Mucosa of descending colon (tissue), 3 donors: Measurements from ENCODE around the gene ESPL1. TPM values are rescaled to one million over a fixed set of nuclear protein-coding genes. Genes with fewer than 3 reads are reported as not detected.
A peak's percentile ranks its signal among the peaks of the same experiment; 100 is the strongest.

Source experiments
- ATAC-seq: fragments of 200-7000 bp; cut with Tn5 transposase; one replicate; pipeline ENCODE4 v1.9.1; 2020; ENCODE audit warnings: mild to moderate bottlenecking, moderate library complexity
- DNase-seq, 3 donors: peaks; one replicate each; pipeline ENCODE4 v3.0.0-alpha.2; 2020
- H3K36me3 ChIP-seq: fragments of 200-600 bp; one replicate; pipeline ENCODE4 v1.8.0; 2021; ENCODE audit warnings: low read depth, mild to moderate bottlenecking
- H3K4me1 ChIP-seq: fragments of 200-600 bp; one replicate; pipeline ENCODE4 v1.8.0; 2021; ENCODE audit warnings: low read depth, mild to moderate bottlenecking
- H3K4me3 ChIP-seq: fragments of 200-600 bp; one replicate; pipeline ENCODE4 v1.8.0; 2021; ENCODE audit warnings: mild to moderate bottlenecking
- H3K9me3 ChIP-seq: fragments of 200-600 bp; one replicate; pipeline ENCODE4 v1.8.0; 2021; ENCODE audit warnings: mild to moderate bottlenecking
- CTCF ChIP-seq: fragments of 200-600 bp; IDR thresholded peaks from one replicate; pipeline ENCODE4 v1.8.0; 2022; ENCODE audit warnings: antibody characterized with exemption, mild to moderate bottlenecking
- intact Hi-C, 2 donors: fragments of 100-400 bp; cut with DNase I in 1 of 2; cut with micrococcal nuclease in 1 of 2; formaldehyde crosslinking; loops; one replicate each; pipeline versions ENCODE4 v1.11.0 to v1.11.1; 2022; cut with DNase I, micrococcal nuclease
- total RNA-seq, 3 donors: library from RNA; stranded (reverse); fragmentation: NEBNext Ultra II Directional in 2 of 3; extraction: Animal tissue kit (Norgen Biotek cat#: 25700) in 2 of 3; gene quantifications; one replicate each; pipeline versions ENCODE4 v1.2.1 to v1.2.4, GENCODE V29; 2021 to 2023
- donor health status: DM: no; HTN: no; CAD: no; lungs with moderate emphysema.
- donor health status: DM: no; HTN: no; CAD: no.
- donor health status: DM: no; HTN: yes; CAD: no.

Gene ESPL1
- total RNA-seq, 3 donors from 2014 or later = 4.5 to 13.1 (median 5.8) TPM

- H3K9me3 ChIP-seq = no peaks in the 10 kb centered on the region
- no peaks in the 10 kb centered on the region for H3K36me3 ChIP-seq
- intact Hi-C loops = no loop called here
- H3K4me3 ChIP-seq = peak overlapping the region; percentile 59
- no peak for DNase-seq
- no peak for TF ChIP-seq CTCF
- H3K4me1 ChIP-seq = peaks cover 21% of the 10 kb centered on the region
- ATAC-seq = no peak
Observed at GRCh38 chr12:53300187-53300586, 32.1 kb downstream of the ESPL1 start.

DNA sequence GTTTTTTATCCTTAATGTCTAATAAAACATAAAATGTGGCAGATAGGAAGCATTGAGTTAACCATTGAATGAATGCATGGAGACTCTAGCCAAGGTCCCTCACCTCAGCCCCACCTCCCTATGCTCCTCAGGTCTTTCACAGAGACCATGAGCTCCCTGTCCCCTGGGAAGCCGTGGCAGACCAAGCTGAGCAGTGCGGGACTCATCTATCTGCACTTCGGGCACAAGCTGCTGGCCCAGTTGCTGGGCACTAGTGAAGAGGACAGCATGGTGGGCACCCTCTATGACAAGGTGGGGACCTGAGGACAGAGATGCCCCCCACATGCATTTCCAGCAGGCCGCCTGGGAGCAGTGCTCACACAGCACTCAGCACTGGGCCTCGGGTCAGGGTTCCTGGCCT is 34.8 kb downstream of the ESPL1 start:
- peaks cover 14% of the 10 kb centered on the region for H3K4me1 ChIP-seq
- ATAC-seq (no peak), DNase-seq (no peak)
- no peak for TF ChIP-seq CTCF
- H3K4me3 ChIP-seq = no peak overlapping the region
- no peaks in the 10 kb centered on the region for H3K9me3 ChIP-seq
- intact Hi-C loops = no loop called here
- peaks cover 7% of the 10 kb centered on the region for H3K36me3 ChIP-seq

DNA sequence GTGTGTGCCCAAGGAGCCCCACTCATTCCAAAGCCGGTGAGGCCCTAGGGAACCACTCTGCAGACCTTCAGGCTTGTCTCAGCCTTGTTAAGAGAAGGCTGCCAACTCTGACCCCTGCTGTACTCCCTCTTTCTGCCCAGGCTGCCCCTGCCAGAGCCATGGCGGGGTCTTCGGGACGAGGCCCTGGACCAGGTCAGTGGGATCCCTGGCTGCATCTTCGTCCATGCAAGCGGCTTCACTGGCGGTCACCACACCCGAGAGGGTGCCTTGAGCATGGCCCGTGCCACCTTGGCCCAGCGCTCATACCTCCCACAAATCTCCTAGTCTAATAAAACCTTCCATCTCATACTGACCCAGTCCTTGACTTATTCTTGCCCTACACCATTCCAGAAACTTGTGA is 38.7 kb downstream of the ESPL1 start:
- ATAC-seq = no peak
- no peaks in the 10 kb centered on the region for H3K4me1 ChIP-seq
- no peak overlapping the region for H3K4me3 ChIP-seq
- TF ChIP-seq CTCF = no peak
- intact Hi-C loops = no loop called here
- no peaks in the 10 kb centered on the region for H3K9me3 ChIP-seq
- no peak for DNase-seq
- H3K36me3 ChIP-seq = peaks cover 8% of the 10 kb centered on the region

- Histone ChIP-seq H3K9me3 (no peaks in the 10 kb centered on the region), H3K4me3 (no peak overlapping the region), H3K4me1 (no peaks in the 10 kb centered on the region), H3K36me3 (peaks cover 8% of the 10 kb centered on the region)
- DNase-seq (no peak), ATAC-seq (no peak)
- TF ChIP-seq CTCF = no peak
- intact Hi-C loops = no loop called here
Observed at GRCh38 chr12:53308276-53308675, 40.2 kb downstream of the ESPL1 start.

DNA sequence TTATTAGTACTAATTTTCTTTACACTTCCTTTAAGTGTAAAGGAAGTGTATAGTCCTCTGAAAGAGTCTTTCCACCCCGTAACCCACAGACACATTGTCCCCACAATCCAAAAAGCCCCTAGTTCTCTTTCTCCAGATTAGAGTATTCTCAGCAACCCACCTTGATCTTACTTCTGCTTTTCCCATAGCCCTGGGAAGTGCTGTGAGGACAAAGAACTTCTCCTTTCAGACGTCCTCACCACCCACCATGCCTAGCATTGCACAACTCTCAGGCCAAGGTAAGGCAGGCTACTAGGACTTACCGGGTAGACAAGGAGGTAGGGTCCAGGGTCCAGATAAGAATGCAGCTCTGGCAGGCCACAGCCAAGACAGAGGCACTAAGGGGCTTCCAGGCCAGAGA is 45.9 kb downstream of the ESPL1 start:
- Histone ChIP-seq H3K4me1 (no peaks in the 10 kb centered on the region), H3K36me3 (no peaks in the 10 kb centered on the region), H3K9me3 (no peaks in the 10 kb centered on the region), H3K4me3 (no peak overlapping the region)
- intact Hi-C loops = no loop called here
- TF ChIP-seq CTCF = no peak
- DNase-seq = no peak
- no peak for ATAC-seq
